ELR (cell line): ENCODE results near the gene GFER.
A peak's percentile ranks its signal among the peaks of the same experiment; 100 is the strongest.
"Not testable (repeated sequence)": the region's sequence is repeated elsewhere in the genome, so short reads cannot be mapped to it uniquely, and the experiment has no call there.

Experiments
- DNase-seq: peaks from one replicate; pipeline ENCODE4 v3.0.0-alpha.2; 2015; ENCODE audit warnings: low read depth

Gene GFER

GRCh38 chr16:1983544-1984346 lies at the start of gene GFER:
GFER (plus strand) TSS chr16:1984193; CDS start chr16:1984219, 26 bp downstream.
- DNase-seq = peak; percentile 92

- no peak for DNase-seq
These were observed 47.0 kb upstream of the GFER start for GRCh38 chr16:1936945-1937479.

GRCh38 chr16:1938316-1938715 lies 45.7 kb upstream of the GFER start:
- no peak for DNase-seq

GRCh38 chr16:1938910-1939309 lies 45.1 kb upstream of the GFER start:
- no peak for DNase-seq

GRCh38 chr16:1939833-1940232 lies 44.2 kb upstream of the GFER start:
- not testable (repeated sequence) for DNase-seq

GRCh38 chr16:1940273-1941161 lies 43.5 kb upstream of the GFER start:
- no peak for DNase-seq

GRCh38 chr16:1941162-1942046 lies 42.6 kb upstream of the GFER start:
- DNase-seq = no peak

- no peak for DNase-seq
These were observed 41.8 kb upstream of the GFER start for GRCh38 chr16:1942047-1942809.

GRCh38 chr16:1942810-1943726 lies 40.9 kb upstream of the GFER start, which contains the start of gene MSRB1:
MSRB1 (minus strand) TSS chr16:1943199; CDS start chr16:1943156, 43 bp downstream.
- DNase-seq = peak; percentile 99

- no peak for DNase-seq
These were observed 39.3 kb upstream of the GFER start for GRCh38 chr16:1944612-1945199.

GRCh38 chr16:1945559-1946391 lies 38.2 kb upstream of the GFER start:
- DNase-seq = no peak

- no peak for DNase-seq
These were observed 37.3 kb upstream of the GFER start for GRCh38 chr16:1946495-1947368.

- DNase-seq = no peak
These were observed 36.7 kb upstream of the GFER start for GRCh38 chr16:1947369-1947670.

GRCh38 chr16:1949507-1949906 lies 34.5 kb upstream of the GFER start:
- DNase-seq = no peak

- DNase-seq = no peak
These were observed 33.9 kb upstream of the GFER start for GRCh38 chr16:1950047-1950446.

GRCh38 chr16:1950559-1950958 lies 33.4 kb upstream of the GFER start:
- DNase-seq = no peak

GRCh38 chr16:1953734-1954133 lies 30.3 kb upstream of the GFER start:
- DNase-seq = no peak
